IMR-90 (cell line): ENCODE data around the gene SLC15A1. TPM values are rescaled to one million over a fixed set of nuclear protein-coding genes. Genes with fewer than 3 reads are reported as not detected.
A peak's percentile ranks its signal among the peaks of the same experiment; 100 is the strongest.

ENCODE experiments used
- ATAC-seq: fragments of 200-7000 bp; cut with Tn5 transposase; 2 replicates; pipeline ENCODE4 v1.9.1; 2020; ENCODE audit warnings: low read depth, mild to moderate bottlenecking, moderate library complexity
- BruUV-seq: library from RNA; stranded (reverse); fragments of 400-500 nt; replicated peaks from 2 replicates; lab custom pipeline; 2021; lab: Mats Ljungman, UMichigan
- CTCF ChIA-PET: fragments of 300-600 bp; formaldehyde crosslinking; extraction: SDS; loops from one replicate; lab custom pipeline; 2021; ENCODE audit warnings: antibody characterized with exemption; lab: Yijun Ruan, JAX
- POLR2A ChIA-PET: fragments of 300-600 bp; sonication (Branson Sonifier 250); formaldehyde crosslinking; loops from one replicate; lab custom pipeline; 2022; ENCODE audit warnings: antibody characterized with exemption; ENCODE audit not compliant: unreplicated experiment; lab: Charles Lee
- DNase-seq: peaks from one replicate; pipeline ENCODE4 v3.0.0; 2013
- H2AFZ ChIP-seq: replicated peaks from 2 replicates; pipeline ENCODE3; 2013; ENCODE audit warnings: low read length, mild to moderate bottlenecking; ENCODE audit not compliant: poor library complexity
- H2AK5ac ChIP-seq: 2 replicates; pipeline ENCODE4 v1.6.1; 2013; ENCODE audit warnings: low read depth, low read length, inconsistent platforms
- H2AK9ac ChIP-seq: replicated peaks from 2 replicates; pipeline ENCODE3; 2013; ENCODE audit warnings: mild to moderate bottlenecking, low read depth, low read length, moderate library complexity; ENCODE audit not compliant: poor library complexity
- H2BK120ac ChIP-seq: 2 replicates; pipeline ENCODE4 v1.6.1; 2013; ENCODE audit warnings: low read depth, low read length, inconsistent platforms
- H2BK15ac ChIP-seq: 3 replicates; pipeline ENCODE4 v1.6.1; 2013; ENCODE audit warnings: low read depth, low read length, inconsistent platforms
- H2BK20ac ChIP-seq: 2 replicates; pipeline ENCODE4 v1.6.1; 2013; ENCODE audit warnings: low read depth, mild to moderate bottlenecking, inconsistent platforms, low read length, moderate library complexity
- H2BK5ac ChIP-seq: 2 replicates; pipeline ENCODE4 v1.6.1; 2013; ENCODE audit warnings: mild to moderate bottlenecking, low read depth, low read length, inconsistent platforms; ENCODE audit not compliant: poor library complexity, severe bottlenecking
- H3K14ac ChIP-seq: replicated peaks from 2 replicates; pipeline ENCODE4 v1.6.1; 2013; ENCODE audit warnings: low read depth, low read length, inconsistent platforms
- H3K18ac ChIP-seq: 2 replicates; pipeline ENCODE4 v1.6.1; 2013; ENCODE audit warnings: low read depth, low read length, control low read depth
- H3K23ac ChIP-seq: 2 replicates; pipeline ENCODE4 v1.6.1; 2013; ENCODE audit warnings: low read depth, low read length, inconsistent platforms
- H3K27ac ChIP-seq: 2 replicates; pipeline ENCODE4 v1.5.1; 2013; ENCODE audit warnings: mild to moderate bottlenecking, control low read depth, low read length; ENCODE audit not compliant: insufficient read depth
- H3K27me3 ChIP-seq: 2 replicates; pipeline ENCODE4 v1.6.1; 2013; ENCODE audit warnings: low read length; ENCODE audit not compliant: control insufficient read depth, insufficient read depth
- H3K36me3 ChIP-seq: 2 replicates; pipeline ENCODE4 v1.6.1; 2013; ENCODE audit warnings: low read length, mixed read lengths; ENCODE audit not compliant: control insufficient read depth, insufficient read depth
- H3K4ac ChIP-seq: 2 replicates; pipeline ENCODE4 v1.6.1; 2013; ENCODE audit warnings: low read depth, low read length, inconsistent platforms
- H3K4me1 ChIP-seq: 2 replicates; pipeline ENCODE4 v1.6.1; 2013; ENCODE audit warnings: low read length, mixed read lengths; ENCODE audit not compliant: control insufficient read depth, insufficient read depth
- H3K4me2 ChIP-seq: 2 replicates; pipeline ENCODE4 v1.6.1; 2013; ENCODE audit warnings: low read depth, mild to moderate bottlenecking, control low read depth, low read length, moderate library complexity
- H3K4me3 ChIP-seq: 2 replicates; pipeline ENCODE4 v1.5.1; 2013; ENCODE audit warnings: low read depth, mild to moderate bottlenecking, control low read depth, low read length, moderate library complexity; ENCODE audit not compliant: insufficient read depth
- H3K56ac ChIP-seq: 2 replicates; pipeline ENCODE4 v1.6.1; 2013; ENCODE audit warnings: low read length, inconsistent platforms; ENCODE audit not compliant: insufficient read depth; ENCODE audit errors: extremely low read depth
- H3K79me1 ChIP-seq, 2 experiments: 2 replicates each; pipeline ENCODE4 v1.6.1; 2013; ENCODE audit warnings: low read length in 2 of 2, inconsistent platforms in 1 of 2, low read depth in 1 of 2
- H3K9ac ChIP-seq: 2 replicates; pipeline ENCODE4 v1.6.1; 2013; ENCODE audit warnings: low read depth, low read length, control low read depth
- H3K9me1 ChIP-seq: 2 replicates; pipeline ENCODE4 v1.6.1; 2013; ENCODE audit warnings: low read length, inconsistent platforms; ENCODE audit not compliant: insufficient read depth
- H3K9me3 ChIP-seq: 2 replicates; pipeline ENCODE4 v1.6.1; 2013; ENCODE audit warnings: low read length; ENCODE audit not compliant: control insufficient read depth, insufficient read depth
- H4K20me1 ChIP-seq: 2 replicates; pipeline ENCODE4 v1.6.1; 2013; ENCODE audit warnings: low read length, inconsistent platforms; ENCODE audit not compliant: insufficient read depth
- H4K5ac ChIP-seq: 2 replicates; pipeline ENCODE4 v1.6.1; 2013; ENCODE audit warnings: mild to moderate bottlenecking, low read depth, low read length, control low read depth
- H4K8ac ChIP-seq, 2 experiments: 2 replicates each; pipeline ENCODE4 v1.6.1; 2013; ENCODE audit warnings: low read depth in 2 of 2, low read length in 2 of 2, control low read depth in 1 of 2, inconsistent platforms in 1 of 2
- H4K91ac ChIP-seq: 2 replicates; pipeline ENCODE4 v1.6.1; 2013; ENCODE audit warnings: low read depth, low read length, inconsistent platforms; ENCODE audit not compliant: insufficient read depth
- CEBPB ChIP-seq: IDR thresholded peaks from 2 replicates; pipeline ENCODE4 v1.6.1; 2012; ENCODE audit warnings: low read depth, low read length, improper control_type of control experiment
- MAFK ChIP-seq: IDR thresholded peaks from 2 replicates; pipeline ENCODE4 v1.6.1; 2012; ENCODE audit warnings: low read depth, low read length, improper control_type of control experiment
- MAZ ChIP-seq: IDR thresholded peaks from 2 replicates; pipeline ENCODE4 v1.6.1; 2012; ENCODE audit warnings: low read depth, mild to moderate bottlenecking, low read length, improper control_type of control experiment, moderate library complexity, borderline replicate concordance
- POLR2A ChIP-seq: IDR thresholded peaks from 2 replicates; pipeline ENCODE4 v1.6.1; 2012; ENCODE audit warnings: mild to moderate bottlenecking, low read depth, low read length
- WGBS, 2 experiments: methylation state at CpG; one replicate each; pipeline versions ENCODE4 v1.1.5 to v1.1.7; 2013; ENCODE audit warnings: missing lambda C conversion rate in 2 of 2; ENCODE audit not compliant: insufficient read length in 1 of 2; ENCODE audit errors: extremely low coverage in 2 of 2; 5-methylcytosine and 5-hydroxymethylcytosine counted together
- dilution Hi-C: fragments of 300-500 bp; cut with HindIII; formaldehyde crosslinking; loops from one replicate; pipeline ENCODE4 v1.14.3; 2018; ENCODE audit warnings: low sequenced_read_pairs; ENCODE audit not compliant: unreplicated experiment
- in situ Hi-C: fragments of 300-500 bp; cut with MboI; formaldehyde crosslinking; loops from 3 replicates; pipeline ENCODE4 v1.14.3; 2019; ENCODE audit warnings: low sequenced_read_pairs, inconsistent platforms, mixed read lengths
- intact Hi-C: fragments of 100-400 bp; cut with micrococcal nuclease; formaldehyde crosslinking; loops from 2 replicates; pipeline ENCODE4 v1.10.0; 2022
- polyA plus RNA-seq, 3 experiments: library from polyadenylated mRNA; depleted of rRNA; stranded (reverse); fragments of >200 nt; gene quantifications; 2 replicates each; pipeline ENCODE4 v1.2.3, GENCODE V29; 2012; ENCODE audit warnings: low replicate concordance in 1 of 3
- total RNA-seq: library from RNA; depleted of rRNA; stranded (reverse); fragments of >200 nt; gene quantifications from 2 replicates; pipeline ENCODE4 v1.2.3, GENCODE V29; 2012

The SLC15A1 gene
- total and polyA plus RNA-seq, 2 of the 4 experiments (the other 2 are of a cell fraction), result not detected

DNA sequence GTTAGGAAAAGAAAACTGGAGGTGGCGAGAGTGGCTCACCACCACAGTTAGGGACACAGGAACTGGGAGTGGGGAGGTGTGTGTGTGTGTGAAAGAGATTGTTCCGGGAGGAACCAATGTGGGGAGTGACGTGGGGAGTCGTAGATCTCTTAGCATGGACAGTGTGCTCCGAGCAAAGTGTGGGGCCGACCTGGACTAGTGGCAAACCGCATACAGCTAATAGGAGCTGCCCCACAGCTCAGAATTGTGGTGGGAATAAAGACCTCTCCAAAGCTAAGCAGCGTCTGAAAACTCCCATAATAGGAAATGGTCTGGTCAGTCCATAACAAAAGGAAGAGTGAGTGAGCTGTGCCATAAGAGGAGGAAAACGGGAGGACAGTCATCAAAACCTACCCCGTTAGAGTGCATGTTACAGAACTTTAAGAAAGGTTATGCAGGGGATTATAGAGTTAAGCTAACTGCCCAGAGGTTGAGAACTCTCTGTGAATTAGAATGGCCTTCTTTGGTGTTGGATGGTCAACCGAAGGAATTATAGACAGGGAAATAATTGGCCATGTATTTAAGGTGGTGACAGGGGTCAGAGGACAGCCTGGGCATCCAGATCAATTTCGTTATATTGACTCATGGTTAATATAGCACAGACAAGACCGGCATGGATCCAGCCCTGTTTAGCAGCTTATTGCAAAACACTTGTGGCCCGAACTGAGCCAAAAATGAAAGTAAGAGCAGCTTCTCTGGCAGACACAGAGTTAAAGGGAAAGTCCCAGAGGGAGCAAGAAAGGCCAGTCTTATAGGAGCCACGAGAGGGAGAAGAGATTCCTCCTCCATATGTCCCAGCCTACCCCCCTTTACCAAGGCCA is 8.9 kb upstream of the SLC15A1 start:
- peak overlapping the region; percentile 54 for H2BK20ac ChIP-seq
- peak overlapping the region; percentile 55; the same call in 1 of the 2 replicates for H3K9ac ChIP-seq
- no peaks in the 10 kb centered on the region for H3K79me1 ChIP-seq
- POLR2A ChIA-PET, result interaction anchor here (1.2 kb wide), 1 partner anchor 14 kb away, joined by 3 read pairs; no protein-coding TSS in a partner anchor
- in situ Hi-C loops (no loop called here), dilution Hi-C loops (no loop called here), intact Hi-C loops (no loop called here)
- no TSS peak for BruUV-seq
- H3K4me2 ChIP-seq, result peak overlapping the region; percentile 77
- H4K20me1 ChIP-seq, result no peaks in the 10 kb centered on the region
- H3K23ac ChIP-seq, result peak overlapping the region; percentile 65; the same call in 1 of the 2 replicates
- H2BK120ac ChIP-seq, result peak overlapping the region; percentile 65
- H2BK15ac ChIP-seq, result no peak overlapping the region
- no peaks in the 10 kb centered on the region; the same call in 1 of the 2 replicates for H3K9me3 ChIP-seq
- H3K27ac ChIP-seq, result no peak overlapping the region; the same call in 1 of the 2 replicates
- H3K4me3 ChIP-seq, result peak overlapping the region; percentile 14; the same call in 1 of the 2 replicates
- no peak overlapping the region for H4K5ac ChIP-seq
- H2BK5ac ChIP-seq, result no peak overlapping the region
- peak; percentile 74 for DNase-seq
- no peaks in the 10 kb centered on the region for H3K36me3 ChIP-seq
- H3K18ac ChIP-seq, result no peak overlapping the region; the same call in 1 of the 2 replicates
- peak overlapping the region; percentile 62 for H3K4ac ChIP-seq
- no peak overlapping the region for H4K91ac ChIP-seq
- CTCF ChIA-PET, result interaction anchor here (0.9 to 1.1 kb wide), 2 partner anchors 14 to 96 kb away, joined by 3 read pairs; no protein-coding TSS in a partner anchor
- no peak overlapping the region for H3K56ac ChIP-seq
- H2AFZ ChIP-seq, result peak overlapping the region; percentile 91
- WGBS, 2 experiments, result 43% methylated on average over 4 of the region's 15 CpGs; no CpG with 5 or more reads in 1 of the 2 experiments
- H2AK5ac ChIP-seq, result no peak overlapping the region
- peaks cover 12% of the 10 kb centered on the region for H3K27me3 ChIP-seq
- H3K9me1 ChIP-seq, result no peaks in the 10 kb centered on the region
- H3K4me1 ChIP-seq, result no peaks in the 10 kb centered on the region
- no peak for TF ChIP-seq MAFK
- peak; percentile 91 for TF ChIP-seq CEBPB
- TF ChIP-seq POLR2A, result no peak
- no peak for TF ChIP-seq MAZ
- peak overlapping the region; percentile 1 to 82; a peak in 1 of 4 replicates for H4K8ac ChIP-seq
- peak; percentile 92 for ATAC-seq
- H3K14ac ChIP-seq, result peak overlapping the region; percentile 86
- H2AK9ac ChIP-seq, result peak overlapping the region; percentile 15
